ENCODE results near the gene NOB1. TPM values are rescaled to one million over a fixed set of nuclear protein-coding genes. Genes with fewer than 3 reads are reported as not detected.
"Not testable (repeated sequence)": the region's sequence is repeated elsewhere in the genome, so short reads cannot be mapped to it uniquely, and the experiment has no call there.

NOB1 gene
- total RNA-seq, result 15.6 TPM
- long read RNA-seq, transcript NOB1-201 (9 exons, 1,734 nt), result major isoform, 11 of 14 reads
- long read RNA-seq, partial matches to known transcripts, result 2 of 14 reads
- long read RNA-seq, other reads (novel, unspliced or antisense), result 1 of 14 reads

DNA sequence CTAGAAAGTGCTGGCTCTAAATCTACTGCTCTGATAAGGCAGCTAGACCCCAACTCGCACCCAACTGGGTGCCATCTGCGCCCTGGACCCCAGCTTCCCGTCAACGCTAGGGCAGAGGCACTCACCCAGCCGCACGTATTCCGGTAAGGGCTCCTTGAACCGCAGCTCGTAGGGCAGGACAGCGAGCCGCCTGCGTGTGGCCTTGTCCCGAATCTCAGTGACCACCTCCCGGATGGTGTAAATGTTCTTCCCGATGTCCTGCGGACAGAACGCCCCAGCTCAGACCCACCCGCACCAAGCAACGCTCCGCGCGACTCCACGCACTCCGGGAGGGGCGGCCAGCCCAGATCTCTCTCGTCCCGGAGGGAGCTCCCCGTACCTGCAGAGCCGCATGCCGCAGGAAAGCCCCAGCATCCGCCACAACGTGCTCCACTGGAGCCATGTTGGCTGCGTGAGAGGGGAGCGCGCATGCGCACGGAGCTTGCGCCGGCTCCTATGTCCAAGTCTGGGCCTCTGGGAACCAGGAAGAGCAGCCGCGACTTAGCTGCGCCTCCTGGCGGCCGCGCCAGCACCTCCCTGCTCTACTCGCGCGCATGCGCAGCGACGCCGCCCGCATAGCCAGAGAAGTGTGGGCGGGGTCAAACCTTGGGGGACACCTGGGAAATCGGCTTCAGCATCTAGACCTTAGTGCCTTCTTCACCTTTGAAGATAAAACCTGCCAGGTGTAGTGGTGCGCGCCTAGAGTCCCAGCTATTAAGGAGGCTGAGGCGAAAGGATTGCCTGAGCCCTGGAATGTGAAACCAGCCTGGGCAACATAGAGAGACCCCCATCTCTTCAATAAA is at the start of gene NOB1:
TSS of gene NOB1 (minus strand) at position 458 of the 842 bp plus-strand sequence. CDS start at position 442, 16 bp downstream.
- intact Hi-C loops (cut with DNase I), result loop anchor here (2.0 to 10.0 kb wide), 2 partner anchors 46 to 360 kb away; no protein-coding TSS in a partner anchor
- peak; percentile 99 for ATAC-seq (ENCODE audit: poor library complexity)
- peak; percentile 98 for DNase-seq

DNA sequence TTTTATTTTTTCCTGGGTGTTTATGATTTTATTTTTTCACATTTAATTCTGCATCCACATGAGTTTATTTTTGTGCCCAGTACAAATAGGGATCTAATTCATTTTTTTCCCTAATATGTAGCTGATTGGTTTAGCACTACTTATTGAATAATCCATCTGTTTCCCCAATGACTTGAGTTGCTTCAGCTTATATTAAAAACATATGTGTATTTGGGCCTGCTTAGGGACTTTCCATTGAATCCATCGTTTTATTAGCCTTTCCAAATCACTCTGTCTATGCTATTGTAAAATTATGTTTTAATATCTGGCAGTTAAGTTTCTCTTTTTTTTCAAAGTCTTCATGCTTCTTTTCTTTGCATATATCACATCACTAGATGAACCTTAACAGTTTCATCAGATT is 49.6 kb upstream of the NOB1 start:
- no peak for ATAC-seq (ENCODE audit: poor library complexity)
- intact Hi-C loops (cut with DNase I), result loop anchor here (10.0 kb wide), 1 partner anchor 51 kb away; no protein-coding TSS in a partner anchor
- DNase-seq, result no peak

DNA sequence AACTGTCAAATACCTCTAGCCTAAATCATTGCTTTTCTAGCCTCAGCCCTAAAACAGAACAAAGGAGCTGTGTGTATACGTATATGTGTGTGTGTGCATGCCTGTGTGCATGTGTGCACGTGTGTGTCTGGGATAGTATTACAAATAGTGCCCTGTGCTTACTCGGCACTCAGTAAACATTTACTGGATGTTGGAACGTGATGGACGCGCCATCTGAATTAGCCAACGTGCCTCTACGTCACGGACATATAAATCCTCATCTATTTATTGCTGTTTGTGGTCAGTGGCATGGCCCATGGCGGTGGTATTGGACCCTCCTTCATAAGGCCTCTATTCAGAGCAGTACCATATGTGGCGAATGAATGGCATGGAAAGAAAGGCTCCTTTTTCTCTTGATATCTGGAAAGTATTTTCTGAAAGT is 44.9 kb upstream of the NOB1 start:
- ATAC-seq (ENCODE audit: poor library complexity) (no peak), DNase-seq (no peak)
- intact Hi-C loops (cut with DNase I), result loop anchor here (10.0 kb wide), 1 partner anchor 55 kb away; no protein-coding TSS in a partner anchor

DNA sequence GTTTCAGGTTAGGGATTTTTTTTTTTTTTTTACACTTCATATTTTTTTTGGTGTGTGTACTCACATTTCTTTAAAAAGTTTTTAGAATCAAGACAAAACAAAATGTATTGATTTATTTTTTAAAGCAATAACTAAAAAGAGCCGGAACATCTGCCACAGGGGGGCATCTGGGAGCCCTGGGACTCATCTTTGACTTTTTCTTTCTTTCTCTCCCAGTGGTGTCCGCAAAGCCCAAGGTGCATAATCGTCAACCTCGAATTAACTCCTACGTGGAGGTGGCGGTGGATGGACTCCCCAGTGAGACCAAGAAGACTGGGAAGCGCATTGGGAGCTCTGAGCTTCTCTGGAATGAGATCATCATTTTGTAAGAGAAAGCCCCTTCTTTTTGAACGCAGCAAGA is 43.7 kb upstream of the NOB1 start:
- DNase-seq (no peak), ATAC-seq (ENCODE audit: poor library complexity) (peak; percentile 49)
- intact Hi-C loops (cut with DNase I), result no loop called here

DNA sequence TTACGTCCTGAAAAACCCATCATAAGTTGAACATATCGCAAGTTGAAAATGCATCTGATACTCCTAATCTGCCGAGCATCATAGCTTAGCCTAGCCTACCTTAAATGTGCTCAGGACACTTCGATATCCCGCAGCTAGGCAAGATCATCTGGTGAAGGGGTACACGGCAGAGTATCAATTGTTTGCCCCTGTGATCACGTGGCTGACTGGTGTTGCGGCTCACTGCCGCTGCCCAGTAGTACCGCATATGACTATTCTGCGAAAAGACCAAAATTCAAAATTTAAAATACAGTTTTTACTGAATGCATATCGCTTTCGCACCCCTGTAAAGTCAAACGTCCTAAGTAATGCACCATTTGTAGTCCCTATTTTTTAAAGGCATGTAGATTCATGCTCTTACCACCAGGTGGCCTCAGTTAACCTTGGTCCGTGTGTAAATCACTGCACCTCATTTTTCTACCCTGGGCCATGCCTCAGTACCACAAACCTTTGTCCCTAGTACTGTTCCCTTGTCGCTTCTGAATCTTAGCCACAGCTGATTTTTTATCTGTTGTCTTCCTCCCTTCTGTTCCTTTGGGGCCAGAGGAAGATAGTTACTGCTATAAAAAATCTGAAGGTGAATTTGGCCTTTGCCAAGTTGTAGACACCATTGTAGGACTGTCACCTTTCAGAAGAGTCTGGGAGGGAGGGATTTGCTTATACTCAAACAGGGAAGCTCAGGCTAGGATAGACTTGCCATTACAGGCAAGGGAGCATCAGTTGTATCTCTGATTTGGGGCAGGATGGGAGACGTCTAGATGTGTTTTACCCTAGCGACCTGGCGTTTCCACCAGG is 41.8 kb upstream of the NOB1 start:
- DNase-seq, result no peak
- peak; percentile 89 for ATAC-seq (ENCODE audit: poor library complexity)
- intact Hi-C loops (cut with DNase I), result loop anchor here (1.0 kb wide), 1 partner anchor 134 kb away; no protein-coding TSS in a partner anchor

DNA sequence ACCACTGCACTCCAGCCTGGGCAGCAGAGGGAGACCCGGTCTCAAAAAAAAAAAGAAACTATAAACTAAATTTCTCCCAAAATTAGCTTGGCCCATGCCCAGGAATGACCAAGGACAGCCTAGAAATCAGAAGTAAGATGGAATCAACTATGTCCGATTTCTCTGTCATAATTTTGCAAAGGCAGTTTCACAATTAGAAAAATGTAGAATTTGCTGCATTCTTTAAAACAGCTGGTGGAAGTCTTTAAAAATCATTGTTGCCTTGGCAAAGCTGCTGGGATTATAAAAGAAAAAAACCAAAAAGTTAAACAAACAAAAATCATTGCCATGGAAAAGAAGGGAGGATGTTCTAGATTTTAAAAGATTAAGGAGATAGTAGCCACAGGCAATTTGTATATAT is 39.8 kb upstream of the NOB1 start:
- intact Hi-C loops (cut with DNase I), result no loop called here
- DNase-seq, result no peak
- ATAC-seq (ENCODE audit: poor library complexity), result no peak

DNA sequence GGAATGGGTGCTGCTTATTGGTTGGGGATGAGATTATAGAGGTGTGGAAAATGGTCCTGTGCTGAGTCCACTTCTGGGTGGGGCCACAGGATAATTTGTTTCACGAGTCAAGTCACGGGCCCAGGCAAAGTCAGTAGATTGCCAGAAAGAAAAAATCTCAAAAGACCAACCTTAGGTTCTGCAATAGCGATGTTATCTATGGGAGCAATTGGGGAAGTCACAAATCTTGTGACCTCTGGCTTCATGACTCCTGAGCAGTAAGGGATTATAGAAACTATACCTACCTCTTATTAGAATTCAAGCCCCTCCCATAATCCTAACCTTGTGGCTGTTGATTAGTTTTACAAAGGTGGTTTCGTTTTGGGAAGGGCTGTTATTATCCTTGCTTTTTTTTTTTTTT is 38.8 kb upstream of the NOB1 start:
- no peak for DNase-seq
- intact Hi-C loops (cut with DNase I), result no loop called here
- no peak for ATAC-seq (ENCODE audit: poor library complexity)

DNA sequence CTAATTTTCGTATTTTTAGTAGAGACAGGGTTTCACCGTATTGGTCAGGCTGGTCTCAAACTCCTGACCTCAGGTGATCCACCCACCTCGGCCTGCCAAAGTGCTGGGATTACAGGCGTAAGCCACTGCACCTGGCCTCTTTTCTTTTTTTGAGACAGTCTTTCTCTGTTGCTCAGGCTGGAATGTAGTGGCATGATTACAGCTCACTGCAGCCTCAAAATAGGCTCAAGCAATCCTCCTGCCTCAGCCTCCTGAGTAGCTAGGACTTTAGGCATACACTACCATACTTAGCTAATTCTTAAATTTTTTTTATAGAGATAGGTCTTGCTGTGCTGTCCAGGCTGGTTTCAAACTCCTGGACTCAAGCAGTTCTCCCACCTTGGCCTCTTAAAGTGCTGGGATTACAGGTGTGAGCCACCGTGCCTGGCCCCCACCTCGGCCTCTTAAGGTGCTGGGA is 36.7 kb upstream of the NOB1 start:
- ATAC-seq (ENCODE audit: poor library complexity); intact Hi-C loops (cut with DNase I); DNase-seq: not testable (repeated sequence)

DNA sequence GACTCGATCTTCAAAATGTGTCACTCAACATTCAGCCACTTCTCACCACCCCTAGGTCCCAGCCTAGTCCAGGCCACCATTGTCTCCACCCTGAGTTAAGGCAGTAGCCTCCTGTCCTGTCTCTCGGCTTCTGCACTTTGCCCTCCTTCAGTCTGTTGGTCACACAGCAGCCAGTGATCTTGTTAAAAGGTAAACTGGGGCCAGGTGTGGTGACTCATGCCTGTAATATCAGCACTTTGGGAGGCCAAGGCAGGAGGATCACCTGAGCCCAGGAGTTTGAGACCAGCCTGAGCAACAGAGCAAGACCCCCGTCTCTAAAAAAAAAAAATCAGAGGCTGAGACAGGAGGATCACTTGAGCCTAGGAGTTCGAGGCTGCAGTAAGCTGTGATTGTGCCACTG is 33.2 kb upstream of the NOB1 start:
- DNase-seq (no peak), ATAC-seq (ENCODE audit: poor library complexity) (no peak)
- intact Hi-C loops (cut with DNase I), result no loop called here

DNA sequence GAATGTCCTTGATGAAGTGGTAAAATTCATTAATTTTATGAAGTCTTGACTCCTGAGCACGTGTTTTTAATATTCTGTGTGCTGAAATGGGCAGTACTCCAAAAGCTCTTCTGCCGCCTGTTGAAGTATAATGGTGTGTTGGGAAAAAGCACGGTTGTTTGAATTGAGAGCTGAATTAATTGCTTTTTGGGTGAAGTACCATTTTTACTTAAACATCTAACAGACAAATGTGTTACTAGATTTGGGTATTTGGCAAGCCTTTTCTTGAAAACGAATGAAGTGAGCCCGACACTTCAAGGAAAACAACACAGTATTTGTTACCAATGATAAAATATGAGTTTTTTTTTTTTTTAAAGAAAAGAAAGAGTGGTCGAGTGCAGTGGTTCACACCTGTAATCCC is 29.9 kb upstream of the NOB1 start:
- intact Hi-C loops (cut with DNase I), result no loop called here
- DNase-seq (no peak), ATAC-seq (ENCODE audit: poor library complexity) (no peak)

DNA sequence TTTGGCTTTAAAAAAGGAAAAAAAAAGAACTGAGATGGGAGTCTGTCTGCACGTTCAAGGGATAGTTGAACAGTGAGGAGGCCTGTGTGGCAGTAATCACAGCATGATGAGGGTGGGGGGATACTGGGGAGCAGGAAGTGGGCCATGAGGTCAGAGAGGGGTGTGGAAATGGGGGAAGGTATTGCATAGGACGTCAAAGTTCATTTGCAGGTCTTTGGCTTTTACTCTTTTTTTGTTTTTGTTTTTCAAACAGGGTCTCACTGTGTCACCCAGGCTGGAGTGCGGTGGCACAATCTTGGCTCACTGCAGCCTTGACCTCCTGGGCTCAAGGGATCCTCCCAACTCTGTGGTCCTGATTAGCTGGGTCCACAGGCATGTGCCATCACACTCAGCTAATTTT is 26.4 kb upstream of the NOB1 start:
- ATAC-seq (ENCODE audit: poor library complexity), result no peak
- intact Hi-C loops (cut with DNase I), result no loop called here
- DNase-seq, result no peak

DNA sequence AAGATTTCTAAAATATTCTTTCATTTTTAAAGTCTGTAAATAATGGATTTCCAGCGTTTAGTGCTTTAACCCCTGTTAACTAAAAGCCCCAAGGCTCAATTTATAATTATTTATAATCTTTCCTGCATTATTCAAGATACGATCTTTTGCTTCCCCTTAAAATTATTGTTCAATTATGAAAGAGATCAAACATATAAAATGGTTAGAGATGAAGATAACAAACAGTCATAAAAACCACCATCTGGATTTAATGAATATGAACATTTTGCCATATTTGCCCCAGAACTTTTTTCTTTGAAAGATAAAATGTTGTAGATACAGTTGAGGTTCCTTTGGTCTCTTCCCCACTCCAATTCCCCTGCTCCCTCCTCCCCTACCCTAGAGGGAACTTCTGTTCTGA is 25.0 kb upstream of the NOB1 start:
- no peak for ATAC-seq (ENCODE audit: poor library complexity)

DNA sequence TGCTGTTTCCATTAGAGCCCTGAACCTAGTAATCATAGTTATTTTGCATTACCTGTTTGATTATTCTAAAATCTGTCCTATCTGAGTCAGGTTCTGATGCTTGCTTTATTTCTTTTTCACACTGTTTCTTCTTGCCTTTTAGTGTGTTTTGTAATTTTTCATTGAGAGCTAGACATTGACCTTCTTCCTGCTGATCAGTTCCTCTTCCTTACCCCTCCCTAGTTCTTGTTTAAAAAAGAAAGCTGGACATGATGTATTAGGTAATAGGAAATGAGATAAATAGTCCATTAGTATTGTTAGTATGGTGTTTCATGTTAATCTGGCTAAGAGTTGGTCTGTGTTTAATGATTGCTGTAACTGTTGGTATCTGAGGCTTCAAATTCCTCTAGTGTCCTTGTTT is 20.8 kb upstream of the NOB1 start:
- no peak for ATAC-seq (ENCODE audit: poor library complexity)
- DNase-seq, result no peak
- intact Hi-C loops (cut with DNase I), result no loop called here

More for the DNA sequence above, 25.0 kb upstream of the NOB1 start:
- no peak for DNase-seq
- intact Hi-C loops (cut with DNase I), result no loop called here

DNA sequence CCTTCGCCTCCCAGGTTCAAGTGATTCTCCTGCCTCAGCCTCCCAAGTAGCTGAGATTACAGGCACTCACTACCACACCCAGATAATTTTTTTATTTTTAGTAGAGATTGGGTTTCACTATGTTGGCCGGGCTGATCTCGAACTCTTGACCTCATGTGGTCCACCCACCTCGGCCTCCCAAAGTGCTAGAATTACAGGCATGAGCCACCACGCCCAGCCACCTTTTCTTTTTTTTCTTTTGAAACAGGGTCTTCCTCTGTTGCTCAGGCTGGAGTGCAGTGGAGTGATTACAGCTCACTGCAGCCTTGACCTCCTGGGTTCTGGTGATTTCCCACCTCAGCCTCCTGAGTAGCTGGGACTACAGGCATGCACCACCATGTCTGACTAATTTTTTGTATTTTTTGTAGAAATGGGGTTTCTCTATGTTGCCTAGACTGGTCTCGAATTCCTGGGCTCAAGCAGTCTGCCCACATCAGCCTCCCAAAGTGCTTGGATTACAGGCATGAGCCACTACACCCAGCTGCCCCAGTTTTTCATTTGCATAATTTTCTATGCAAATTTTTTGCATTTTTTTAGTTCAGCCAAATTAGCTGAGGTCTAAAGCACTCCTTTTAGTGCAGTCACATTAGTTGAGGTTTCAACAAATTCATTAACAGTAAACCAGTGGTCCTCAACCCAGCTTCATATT is 18.7 kb upstream of the NOB1 start:
- no peak for DNase-seq
- intact Hi-C loops (cut with DNase I), result no loop called here
- no peak for ATAC-seq (ENCODE audit: poor library complexity)

DNA sequence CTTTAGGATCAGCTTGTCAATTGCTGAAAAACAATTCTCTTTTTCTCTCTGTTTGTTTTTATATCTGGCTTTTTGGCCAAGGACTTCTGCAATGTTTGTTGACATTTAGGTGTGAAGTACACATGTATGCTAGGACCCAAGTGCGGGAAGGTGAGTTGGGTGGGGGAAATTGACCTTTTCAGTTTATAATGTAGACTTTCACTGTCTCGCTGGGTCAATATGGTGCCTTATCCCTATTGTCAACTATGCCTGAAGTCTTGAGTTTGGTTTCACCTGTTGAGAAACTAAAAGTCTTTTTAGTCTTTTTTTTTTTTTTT is 16.9 kb upstream of the NOB1 start:
- no peak for ATAC-seq (ENCODE audit: poor library complexity)
- intact Hi-C loops (cut with DNase I), result no loop called here
- DNase-seq, result no peak

DNA sequence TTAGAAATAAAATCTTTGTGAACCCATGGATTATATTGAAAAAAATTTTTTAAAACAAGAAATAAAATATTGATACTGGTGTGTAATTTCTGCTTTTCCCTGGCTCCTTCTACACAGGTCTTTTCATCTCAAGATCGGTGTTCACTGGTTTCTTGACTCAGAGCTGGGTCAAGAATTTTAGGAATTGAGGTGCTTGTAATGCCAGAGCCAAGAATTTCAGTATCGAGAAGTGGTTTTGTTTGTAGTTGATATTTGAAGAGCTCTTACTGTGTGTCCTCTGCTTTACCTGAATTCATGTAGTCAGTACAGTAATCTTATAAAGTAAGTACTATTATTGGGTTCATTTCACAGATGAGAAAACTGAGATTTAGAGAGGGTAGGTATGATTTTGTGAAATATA is 14.7 kb upstream of the NOB1 start:
- no peak for ATAC-seq (ENCODE audit: poor library complexity)
- intact Hi-C loops (cut with DNase I), result no loop called here
- no peak for DNase-seq

DNA sequence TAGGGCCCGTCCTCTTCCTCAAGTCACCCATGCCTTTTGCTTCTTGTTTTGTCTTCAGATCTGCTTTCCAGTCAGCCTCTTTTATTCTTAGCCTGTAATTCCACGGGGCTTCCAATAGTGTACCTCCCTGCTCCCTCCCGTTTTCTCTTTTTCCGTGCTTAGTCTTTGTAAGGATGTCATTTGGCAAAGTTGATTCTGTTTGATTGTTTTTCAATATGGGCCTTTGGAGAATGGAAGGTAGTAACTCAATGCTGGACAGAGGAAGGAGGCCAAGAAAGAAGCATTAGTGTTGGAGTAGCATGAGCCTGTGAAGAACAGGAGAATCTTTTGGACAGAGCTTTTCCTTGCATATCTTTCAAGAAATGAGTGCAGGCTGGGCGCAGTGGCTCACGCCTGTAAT is 13.9 kb upstream of the NOB1 start:
- no peak for DNase-seq
- ATAC-seq (ENCODE audit: poor library complexity), result no peak
- intact Hi-C loops (cut with DNase I), result no loop called here

DNA sequence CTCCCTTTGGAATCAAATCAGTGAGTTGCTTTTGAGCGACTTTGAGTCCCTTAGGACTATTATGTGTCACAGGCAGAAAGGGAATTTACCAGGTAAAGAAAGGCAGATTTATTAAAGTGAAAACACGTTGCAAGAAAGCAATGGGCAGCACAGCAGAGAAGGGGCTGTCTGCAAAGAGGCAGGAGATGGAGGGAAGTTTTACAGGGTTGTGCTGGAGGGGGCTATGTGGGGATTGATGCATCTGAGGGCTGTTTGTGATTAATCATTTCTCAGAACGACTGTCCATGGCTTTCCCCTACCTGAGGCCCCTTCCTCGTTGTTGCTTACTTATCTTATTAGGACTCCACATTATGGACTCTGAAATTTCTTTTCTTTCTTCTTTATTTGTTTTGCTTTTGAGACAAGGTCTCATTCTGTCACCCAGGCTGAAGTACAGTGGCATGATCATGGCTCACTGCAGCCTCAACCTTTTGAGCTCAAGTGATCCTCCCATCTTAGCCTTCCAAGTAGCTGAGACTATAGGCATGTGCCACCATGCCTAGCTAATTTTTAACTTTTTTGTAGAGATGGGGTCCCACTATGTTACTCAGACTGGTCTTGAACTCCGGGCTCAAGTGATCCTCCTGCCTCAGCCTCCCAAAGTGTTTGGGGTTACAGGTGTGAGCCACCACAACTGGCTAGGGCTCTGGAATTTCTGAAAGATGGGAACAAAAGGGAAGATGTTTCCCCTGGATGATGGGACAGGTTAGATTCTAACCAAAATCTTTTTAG is 12.9 kb upstream of the NOB1 start:
- ATAC-seq (ENCODE audit: poor library complexity) (no peak), DNase-seq (no peak)

More for the DNA sequence above, 12.9 kb upstream of the NOB1 start:
- intact Hi-C loops (cut with DNase I), result no loop called here

Data from Right ventricle myocardium superior (tissue), 1 donor.